A549 (cell line): Measurements from ENCODE around the gene FBXL20.

Experiments used
- CTCF ChIP-seq: fragments of >200 bp; sonication (Bioruptor Twin); formaldehyde crosslinking; IDR thresholded peaks from 3 replicates; pipeline ENCODE4 v1.5.1; 2016
- FOSL2 ChIP-seq, 2 experiments: fragments of 450-650 bp in 1 of 2; fragments of >200 bp in 1 of 2; sonication (Bioruptor Twin) in 1 of 2; formaldehyde crosslinking; IDR thresholded peaks; 2 replicates each; pipeline versions ENCODE4 v1.5.0 to v1.6.1; 2016 to 2020; ENCODE audit warnings: mild to moderate bottlenecking in 1 of 2, moderate library complexity in 1 of 2
- JUNB ChIP-seq: fragments of >200 bp; sonication (Bioruptor Twin); formaldehyde crosslinking; IDR thresholded peaks from 2 replicates; pipeline ENCODE4 v1.6.1; 2016
- MAX ChIP-seq: IDR thresholded peaks from 2 replicates; pipeline ENCODE4 v1.6.1; 2012
- POLR2A ChIP-seq: IDR thresholded peaks from 2 replicates; pipeline ENCODE4 v1.6.1; 2012; ENCODE audit warnings: mild to moderate bottlenecking, low read length
- POLR2AphosphoS2 ChIP-seq: conservative IDR thresholded peaks from 2 replicates; pipeline ENCODE4 v1.6.1; 2012; ENCODE audit warnings: low read length, improper control_type of control experiment, inconsistent platforms

- no peak for TF ChIP-seq FOSL2 (IDR thresholded peaks at IDR 0.05)
- no peak for TF ChIP-seq FOSL2 (CRISPR knock-in tag; IDR thresholded peaks at IDR 0.05)
- TF ChIP-seq POLR2A: no peak
- TF ChIP-seq CTCF: no peak
- no peak for TF ChIP-seq JUNB
- no peak for TF ChIP-seq POLR2AphosphoS2
- no peak for TF ChIP-seq MAX
Measured at GRCh38 chr17:39225308-39225958, 176.0 kb downstream of the FBXL20 start, which contains the start of gene STAC2.
